ENCODE measurements around the gene PRKG2.

PRKG2 gene

DNA sequence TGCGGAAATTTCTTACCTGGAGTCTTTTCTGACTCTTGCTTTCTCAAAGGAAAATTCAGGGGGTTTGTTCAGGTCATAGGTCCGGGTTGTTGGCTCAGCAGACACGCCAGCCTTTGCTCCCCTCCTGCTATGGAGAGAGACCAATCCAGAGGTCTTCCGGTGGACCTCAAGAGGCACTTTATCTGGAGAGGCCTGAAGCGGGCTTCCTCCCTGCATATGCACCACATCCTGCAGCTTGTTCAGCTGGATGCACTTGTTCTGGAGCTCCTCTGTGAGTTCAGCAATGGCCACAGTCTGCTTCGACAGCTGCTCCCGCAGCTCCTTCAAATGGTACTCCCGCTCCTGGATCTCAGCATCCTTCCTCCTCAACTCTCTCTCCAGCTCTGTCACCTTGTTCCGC, 10.5 kb downstream of the PRKG2 start:
- no peak for TF ChIP-seq TEAD4 (IDR thresholded peaks at IDR 0.05)
- TF ChIP-seq CEBPB (IDR thresholded peaks at IDR 0.05), result no peak
- TF ChIP-seq TCF12 (IDR thresholded peaks at IDR 0.05; ENCODE audit: low read depth), result no peak
- TF ChIP-seq RAD21 (IDR thresholded peaks at IDR 0.05; ENCODE audit: low read depth), result no peak
- no peak for TF ChIP-seq CREB1 (IDR thresholded peaks at IDR 0.05; ENCODE audit: low read depth)
- no peak for TF ChIP-seq USF1 (IDR thresholded peaks at IDR 0.05)

GRCh38 chr4:81199831-81200230, 15.2 kb downstream of the PRKG2 start:
- TF ChIP-seq TAF1 (IDR thresholded peaks at IDR 0.05; ENCODE audit: low read depth) (no peak), CEBPB (IDR thresholded peaks at IDR 0.05) (no peak), TEAD4 (IDR thresholded peaks at IDR 0.05) (no peak), NFIC (IDR thresholded peaks at IDR 0.05) (no peak), TCF12 (IDR thresholded peaks at IDR 0.05; ENCODE audit: low read depth) (no peak), ZBTB7A (IDR thresholded peaks at IDR 0.05; ENCODE audit: low read depth) (no peak), USF1 (IDR thresholded peaks at IDR 0.05) (no peak), RAD21 (IDR thresholded peaks at IDR 0.05; ENCODE audit: low read depth) (no peak), FOXM1 (IDR thresholded peaks at IDR 0.05; ENCODE audit: borderline replicate concordance, low read depth) (no peak), EP300 (IDR thresholded peaks at IDR 0.05; ENCODE audit: borderline replicate concordance) (no peak), YY1 (IDR thresholded peaks at IDR 0.05; ENCODE audit: low read depth) (no peak), EGR1 (IDR thresholded peaks at IDR 0.05) (no peak)
- TF ChIP-seq, protein P1, sequence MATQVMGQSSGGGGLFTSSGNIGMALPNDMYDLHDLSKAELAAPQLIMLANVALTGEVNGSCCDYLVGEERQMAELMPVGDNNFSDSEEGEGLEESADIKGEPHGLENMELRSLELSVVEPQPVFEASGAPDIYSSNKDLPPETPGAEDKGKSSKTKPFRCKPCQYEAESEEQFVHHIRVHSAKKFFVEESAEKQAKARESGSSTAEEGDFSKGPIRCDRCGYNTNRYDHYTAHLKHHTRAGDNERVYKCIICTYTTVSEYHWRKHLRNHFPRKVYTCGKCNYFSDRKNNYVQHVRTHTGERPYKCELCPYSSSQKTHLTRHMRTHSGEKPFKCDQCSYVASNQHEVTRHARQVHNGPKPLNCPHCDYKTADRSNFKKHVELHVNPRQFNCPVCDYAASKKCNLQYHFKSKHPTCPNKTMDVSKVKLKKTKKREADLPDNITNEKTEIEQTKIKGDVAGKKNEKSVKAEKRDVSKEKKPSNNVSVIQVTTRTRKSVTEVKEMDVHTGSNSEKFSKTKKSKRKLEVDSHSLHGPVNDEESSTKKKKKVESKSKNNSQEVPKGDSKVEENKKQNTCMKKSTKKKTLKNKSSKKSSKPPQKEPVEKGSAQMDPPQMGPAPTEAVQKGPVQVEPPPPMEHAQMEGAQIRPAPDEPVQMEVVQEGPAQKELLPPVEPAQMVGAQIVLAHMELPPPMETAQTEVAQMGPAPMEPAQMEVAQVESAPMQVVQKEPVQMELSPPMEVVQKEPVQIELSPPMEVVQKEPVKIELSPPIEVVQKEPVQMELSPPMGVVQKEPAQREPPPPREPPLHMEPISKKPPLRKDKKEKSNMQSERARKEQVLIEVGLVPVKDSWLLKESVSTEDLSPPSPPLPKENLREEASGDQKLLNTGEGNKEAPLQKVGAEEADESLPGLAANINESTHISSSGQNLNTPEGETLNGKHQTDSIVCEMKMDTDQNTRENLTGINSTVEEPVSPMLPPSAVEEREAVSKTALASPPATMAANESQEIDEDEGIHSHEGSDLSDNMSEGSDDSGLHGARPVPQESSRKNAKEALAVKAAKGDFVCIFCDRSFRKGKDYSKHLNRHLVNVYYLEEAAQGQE (IDR thresholded peaks at IDR 0.05; ENCODE audit: low read depth), result no peak
- TF ChIP-seq, protein P2, sequence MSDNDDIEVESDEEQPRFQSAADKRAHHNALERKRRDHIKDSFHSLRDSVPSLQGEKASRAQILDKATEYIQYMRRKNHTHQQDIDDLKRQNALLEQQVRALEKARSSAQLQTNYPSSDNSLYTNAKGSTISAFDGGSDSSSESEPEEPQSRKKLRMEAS (IDR thresholded peaks at IDR 0.05), result no peak

GRCh38 chr4:81198609-81199008, 16.4 kb downstream of the PRKG2 start:
- TF ChIP-seq, protein P1 (IDR thresholded peaks at IDR 0.05; ENCODE audit: low read depth), result no peak
- TF ChIP-seq CEBPB (IDR thresholded peaks at IDR 0.05) (no peak), TEAD4 (IDR thresholded peaks at IDR 0.05) (no peak), EP300 (IDR thresholded peaks at IDR 0.05; ENCODE audit: borderline replicate concordance) (no peak), YY1 (IDR thresholded peaks at IDR 0.05; ENCODE audit: low read depth) (no peak), ZBTB7A (IDR thresholded peaks at IDR 0.05; ENCODE audit: low read depth) (no peak), NFIC (IDR thresholded peaks at IDR 0.05) (no peak), RAD21 (IDR thresholded peaks at IDR 0.05; ENCODE audit: low read depth) (no peak), CREB1 (IDR thresholded peaks at IDR 0.05; ENCODE audit: low read depth) (no peak), FOXM1 (IDR thresholded peaks at IDR 0.05; ENCODE audit: borderline replicate concordance, low read depth) (no peak), EGR1 (IDR thresholded peaks at IDR 0.05) (no peak), USF1 (IDR thresholded peaks at IDR 0.05) (no peak), TAF1 (IDR thresholded peaks at IDR 0.05; ENCODE audit: low read depth) (no peak)
- TF ChIP-seq, protein P2 (IDR thresholded peaks at IDR 0.05), result no peak

GRCh38 chr4:81197864-81198524, 17.0 kb downstream of the PRKG2 start:
- no peak for TF ChIP-seq USF1 (IDR thresholded peaks at IDR 0.05)
- TF ChIP-seq TCF12 (IDR thresholded peaks at IDR 0.05; ENCODE audit: low read depth), result no peak
- no peak for TF ChIP-seq RAD21 (IDR thresholded peaks at IDR 0.05; ENCODE audit: low read depth)
- TF ChIP-seq CEBPB (IDR thresholded peaks at IDR 0.05), result no peak

- no peak for TF ChIP-seq USF1 (IDR thresholded peaks at IDR 0.05)
- TF ChIP-seq FOXM1 (IDR thresholded peaks at IDR 0.05; ENCODE audit: borderline replicate concordance, low read depth), result no peak
- TF ChIP-seq TAF1 (IDR thresholded peaks at IDR 0.05; ENCODE audit: low read depth), result no peak
- TF ChIP-seq, protein P1 (IDR thresholded peaks at IDR 0.05; ENCODE audit: low read depth), result no peak
- TF ChIP-seq TCF12 (IDR thresholded peaks at IDR 0.05; ENCODE audit: low read depth), result no peak
- TF ChIP-seq CREB1 (IDR thresholded peaks at IDR 0.05; ENCODE audit: low read depth), result no peak
- no peak for TF ChIP-seq RAD21 (IDR thresholded peaks at IDR 0.05; ENCODE audit: low read depth)
- no peak for TF ChIP-seq EP300 (IDR thresholded peaks at IDR 0.05; ENCODE audit: borderline replicate concordance)
- TF ChIP-seq TEAD4 (IDR thresholded peaks at IDR 0.05), result no peak
- no peak for TF ChIP-seq CEBPB (IDR thresholded peaks at IDR 0.05)
- TF ChIP-seq, protein P2 (IDR thresholded peaks at IDR 0.05), result no peak
- no peak for TF ChIP-seq EGR1 (IDR thresholded peaks at IDR 0.05)
Observed at GRCh38 chr4:81196126-81196650, 18.8 kb downstream of the PRKG2 start.
